ENCODE results near the gene LYAR.

GRCh38 chr4:4308800-4309441, 19.0 kb upstream of the LYAR start:
- TF ChIP-seq CTCF (conservative IDR thresholded peaks at IDR 0.05) (no peak), ZFX (IDR thresholded peaks at IDR 0.05) (no peak)
